WTC11 (cell line): ENCODE measurements around the gene LTB.

ENCODE experiments used
- CTCF ChIP-seq: fragments of 200-600 bp; IDR thresholded peaks from 2 replicates; pipeline ENCODE4 v1.8.0; 2022; ENCODE audit warnings: antibody characterized with exemption
- IRF1 ChIP-seq: sonication (generic); formaldehyde crosslinking; IDR thresholded peaks from 2 replicates; pipeline ENCODE4 v1.8.0; 2023; ENCODE audit warnings: missing genetic modification reagents
- NFYB ChIP-seq: sonication (generic); formaldehyde crosslinking; conservative IDR thresholded peaks from 2 replicates; pipeline ENCODE4 v1.8.0; 2022; ENCODE audit warnings: low read depth, missing genetic modification reagents
- NR2C2 ChIP-seq: sonication (generic); formaldehyde crosslinking; IDR thresholded peaks from 2 replicates; pipeline ENCODE4 v1.8.0; 2022; ENCODE audit warnings: mild to moderate bottlenecking, missing genetic modification reagents
- PRDM15 ChIP-seq: sonication (generic); formaldehyde crosslinking; IDR thresholded peaks from 2 replicates; pipeline ENCODE4 v1.8.0; 2022; ENCODE audit warnings: missing genetic modification reagents

- TF ChIP-seq NR2C2 (CRISPR knock-in tag) (no peak), CTCF (no peak), PRDM15 (CRISPR knock-in tag) (no peak), IRF1 (CRISPR knock-in tag) (no peak), NFYB (CRISPR knock-in tag) (no peak)
Measured at GRCh38 chr6:31614075-31614619, 31.9 kb upstream of the LTB start.
